Uterus (tissue), 4 donors: Measurements from ENCODE around the gene FAT1. TPM values are rescaled to one million over a fixed set of nuclear protein-coding genes. Genes with fewer than 3 reads are reported as not detected.
A peak's percentile ranks its signal among the peaks of the same experiment; 100 is the strongest.

Experiments used
- DNase-seq, 2 donors: peaks; one replicate each; pipeline ENCODE4 v3.0.0-alpha.2; 2019 to 2020
- H3K27ac ChIP-seq, 2 donors: fragments of 200-600 bp; sonication (generic); 1 replicate in 1 of 2; 2 replicates in 1 of 2; pipeline ENCODE4 v1.5.1; 2016 to 2018
- H3K27me3 ChIP-seq, 2 donors: fragments of 200-600 bp; sonication (generic); one replicate each; pipeline ENCODE4 v1.5.1; 2018 to 2019; ENCODE audit warnings: control low read depth in 1 of 2
- H3K36me3 ChIP-seq, 2 donors: fragments of 200-600 bp; sonication (generic); one replicate each; pipeline ENCODE4 v1.5.1; 2019; ENCODE audit warnings: control low read depth in 1 of 2
- H3K4me1 ChIP-seq, 2 donors: fragments of 200-600 bp; sonication (generic); one replicate each; pipeline ENCODE4 v1.5.1; 2018 to 2019; ENCODE audit warnings: control low read depth in 1 of 2
- H3K4me3 ChIP-seq, 2 donors: fragments of 200-600 bp; sonication (generic); 1 replicate in 1 of 2; 2 replicates in 1 of 2; pipeline ENCODE4 v1.5.1; 2018 to 2019; ENCODE audit warnings: mild to moderate bottlenecking in 1 of 2
- H3K9me3 ChIP-seq, 2 donors: fragments of 200-600 bp; sonication (generic); one replicate each; pipeline ENCODE4 v1.5.1; 2019; ENCODE audit warnings: control low read depth in 1 of 2
- CTCF ChIP-seq, 4 experiments: fragments of 200-600 bp in 2 of 4; fragments of 450-650 bp in 2 of 4; sonication (generic) in 2 of 4; IDR thresholded peaks; one replicate each; pipeline ENCODE4 v1.5.1; 2016 to 2019; ENCODE audit warnings: antibody characterized with exemption in 4 of 4, mild to moderate bottlenecking in 2 of 4, moderate library complexity in 1 of 4
- POLR2A ChIP-seq, 2 donors: fragments of 450-650 bp; IDR thresholded peaks; one replicate each; pipeline ENCODE4 v1.6.1; 2016; ENCODE audit warnings: antibody characterized with exemption in 2 of 2, mild to moderate bottlenecking in 1 of 2, moderate library complexity in 1 of 2
- intact Hi-C: fragments of 100-400 bp; cut with DNase I; formaldehyde crosslinking; loops from one replicate; pipeline ENCODE4 v1.15.1; 2023; ENCODE audit warnings: low total_unique reads
- total RNA-seq, 4 donors: library from RNA; depleted of rRNA in 3 of 4; stranded (reverse); fragments of >200 nt in 3 of 4; gene quantifications; one replicate each; pipeline versions ENCODE4 v1.1.0 to v1.2.4, GENCODE V29; 2014 to 2023
- donor health status: DM: yes; HTN: yes; CAD: no.

The FAT1 gene
- total RNA-seq, 4 donors from 2014 or later: 11.5 to 245 (median 52.5) TPM

GRCh38 chr4:186587416-186588018 lies 136.1 kb downstream of the FAT1 start:
- intact Hi-C loops: no loop called here
- no peaks in the 10 kb centered on the region for H3K9me3 ChIP-seq
- no peak overlapping the region for H3K4me3 ChIP-seq
- TF ChIP-seq CTCF (IDR thresholded peaks at IDR 0.05): peak; percentile 52 to 85 (median 72)
- TF ChIP-seq POLR2A (IDR thresholded peaks at IDR 0.05): no peak
- peak; percentile 60 to 65 for DNase-seq
- H3K36me3 ChIP-seq: no peaks in the 10 kb centered on the region
- H3K4me1 ChIP-seq: no peaks in the 10 kb centered on the region
- H3K27me3 ChIP-seq: no peaks in the 10 kb centered on the region
- no peak overlapping the region for H3K27ac ChIP-seq

GRCh38 chr4:186586205-186586604 lies 137.5 kb downstream of the FAT1 start:
- Histone ChIP-seq H3K27ac (no peak overlapping the region), H3K36me3 (no peaks in the 10 kb centered on the region), H3K9me3 (no peaks in the 10 kb centered on the region), H3K27me3 (no peaks in the 10 kb centered on the region), H3K4me3 (no peak overlapping the region), H3K4me1 (no peaks in the 10 kb centered on the region)
- DNase-seq: no peak
- intact Hi-C loops: no loop called here
- TF ChIP-seq CTCF (IDR thresholded peaks at IDR 0.05) (no peak), POLR2A (IDR thresholded peaks at IDR 0.05) (no peak)

GRCh38 chr4:186584912-186585311 lies 138.7 kb downstream of the FAT1 start:
- intact Hi-C loops: no loop called here

GRCh38 chr4:186581421-186581820 lies 142.2 kb downstream of the FAT1 start:
- Histone ChIP-seq H3K4me3 (no peak overlapping the region), H3K4me1 (no peaks in the 10 kb centered on the region), H3K9me3 (no peaks in the 10 kb centered on the region), H3K27me3 (no peaks in the 10 kb centered on the region), H3K36me3 (no peaks in the 10 kb centered on the region), H3K27ac (no peak overlapping the region)
- TF ChIP-seq POLR2A (IDR thresholded peaks at IDR 0.05): no peak
- no peak for TF ChIP-seq CTCF (IDR thresholded peaks at IDR 0.05)
- no peak for DNase-seq
- intact Hi-C loops: no loop called here

More at GRCh38 chr4:186584912-186585311, 138.7 kb downstream of the FAT1 start:
- H3K9me3 ChIP-seq: no peaks in the 10 kb centered on the region
- no peak for TF ChIP-seq POLR2A (IDR thresholded peaks at IDR 0.05)
- no peak for TF ChIP-seq CTCF (IDR thresholded peaks at IDR 0.05)
- H3K27ac ChIP-seq: no peak overlapping the region
- DNase-seq: no peak
- no peaks in the 10 kb centered on the region for H3K27me3 ChIP-seq
- H3K4me1 ChIP-seq: no peaks in the 10 kb centered on the region
- no peaks in the 10 kb centered on the region for H3K36me3 ChIP-seq
- H3K4me3 ChIP-seq: no peak overlapping the region

GRCh38 chr4:186580669-186581068 lies 143.0 kb downstream of the FAT1 start:
- intact Hi-C loops: no loop called here
- Histone ChIP-seq H3K36me3 (no peaks in the 10 kb centered on the region), H3K27ac (no peak overlapping the region), H3K9me3 (no peaks in the 10 kb centered on the region), H3K4me3 (no peak overlapping the region), H3K27me3 (no peaks in the 10 kb centered on the region), H3K4me1 (no peaks in the 10 kb centered on the region)
- TF ChIP-seq CTCF (IDR thresholded peaks at IDR 0.05): no peak
- TF ChIP-seq POLR2A (IDR thresholded peaks at IDR 0.05): no peak
- DNase-seq: no peak
